Measurements from ENCODE around the gene SRPX2.

DNA sequence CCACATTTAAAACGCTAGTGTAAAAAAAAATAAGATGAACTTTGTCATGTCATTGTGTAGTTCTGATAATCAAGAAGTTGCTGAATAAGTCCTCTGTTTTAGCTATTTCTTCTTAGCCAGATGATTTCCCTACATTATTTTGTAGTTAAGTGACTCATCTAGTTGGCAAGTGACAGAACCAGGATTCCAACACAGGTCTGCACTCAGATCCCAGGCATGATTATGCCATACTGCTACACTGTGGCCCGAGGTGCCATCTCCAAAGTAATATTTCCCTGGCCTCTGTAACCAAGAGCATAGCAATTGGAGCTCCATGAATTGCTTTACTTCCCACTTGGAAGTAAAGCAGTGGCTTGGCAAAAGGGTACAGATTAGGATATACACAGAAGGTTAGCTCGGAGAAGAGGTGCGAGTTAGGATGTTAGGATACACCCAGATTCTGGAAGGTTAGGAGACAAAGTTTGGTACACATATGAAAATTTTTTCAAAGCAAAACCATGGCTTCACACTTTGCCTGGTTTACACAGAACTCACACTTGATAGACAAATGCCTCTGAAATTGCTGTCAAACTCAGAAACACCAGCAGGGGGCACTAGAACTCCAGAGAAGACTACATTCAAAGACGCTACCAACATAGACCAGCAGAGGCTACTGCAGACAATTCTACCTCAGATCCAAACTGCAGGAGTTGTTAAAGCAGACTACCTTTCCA is 41.4 kb downstream of the SRPX2 start:
- TF ChIP-seq, protein P1, sequence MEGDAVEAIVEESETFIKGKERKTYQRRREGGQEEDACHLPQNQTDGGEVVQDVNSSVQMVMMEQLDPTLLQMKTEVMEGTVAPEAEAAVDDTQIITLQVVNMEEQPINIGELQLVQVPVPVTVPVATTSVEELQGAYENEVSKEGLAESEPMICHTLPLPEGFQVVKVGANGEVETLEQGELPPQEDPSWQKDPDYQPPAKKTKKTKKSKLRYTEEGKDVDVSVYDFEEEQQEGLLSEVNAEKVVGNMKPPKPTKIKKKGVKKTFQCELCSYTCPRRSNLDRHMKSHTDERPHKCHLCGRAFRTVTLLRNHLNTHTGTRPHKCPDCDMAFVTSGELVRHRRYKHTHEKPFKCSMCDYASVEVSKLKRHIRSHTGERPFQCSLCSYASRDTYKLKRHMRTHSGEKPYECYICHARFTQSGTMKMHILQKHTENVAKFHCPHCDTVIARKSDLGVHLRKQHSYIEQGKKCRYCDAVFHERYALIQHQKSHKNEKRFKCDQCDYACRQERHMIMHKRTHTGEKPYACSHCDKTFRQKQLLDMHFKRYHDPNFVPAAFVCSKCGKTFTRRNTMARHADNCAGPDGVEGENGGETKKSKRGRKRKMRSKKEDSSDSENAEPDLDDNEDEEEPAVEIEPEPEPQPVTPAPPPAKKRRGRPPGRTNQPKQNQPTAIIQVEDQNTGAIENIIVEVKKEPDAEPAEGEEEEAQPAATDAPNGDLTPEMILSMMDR (IDR thresholded peaks at IDR 0.05), result peak; percentile 91
- TF ChIP-seq, protein P2, sequence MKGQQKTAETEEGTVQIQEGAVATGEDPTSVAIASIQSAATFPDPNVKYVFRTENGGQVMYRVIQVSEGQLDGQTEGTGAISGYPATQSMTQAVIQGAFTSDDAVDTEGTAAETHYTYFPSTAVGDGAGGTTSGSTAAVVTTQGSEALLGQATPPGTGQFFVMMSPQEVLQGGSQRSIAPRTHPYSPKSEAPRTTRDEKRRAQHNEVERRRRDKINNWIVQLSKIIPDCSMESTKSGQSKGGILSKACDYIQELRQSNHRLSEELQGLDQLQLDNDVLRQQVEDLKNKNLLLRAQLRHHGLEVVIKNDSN (IDR thresholded peaks at IDR 0.05; ENCODE audit: borderline replicate concordance, low read depth), result no peak
- no peak for TF ChIP-seq EP300 (IDR thresholded peaks at IDR 0.05; ENCODE audit: borderline replicate concordance in 1 of 2, low read depth in 1 of 2, low read length in 1 of 2)
- peak; percentile 93 for TF ChIP-seq SMC3 (IDR thresholded peaks at IDR 0.05; ENCODE audit: low read depth, low read length)
- TF ChIP-seq RXRA (IDR thresholded peaks at IDR 0.05; ENCODE audit: borderline replicate concordance, low read depth), result no peak
